GM12878 (cell line): Measurements from ENCODE around the gene PHGDH. TPM values are rescaled to one million over a fixed set of nuclear protein-coding genes. Genes with fewer than 3 reads are reported as not detected.
A peak's percentile ranks its signal among the peaks of the same experiment; 100 is the strongest.

Experiments
- ATAC-seq: fragments of 200-7000 bp; cut with Tn5 transposase; 3 replicates; pipeline ENCODE4 v1.9.1; 2020; ENCODE audit warnings: mild to moderate bottlenecking, moderate library complexity
- BruUV-seq: library from RNA; stranded (reverse); fragments of 400-500 nt; replicated peaks from 2 replicates; lab custom pipeline; 2021; lab: Mats Ljungman, UMichigan
- CTCF ChIA-PET: fragments of 300-600 bp; sonication (Branson Sonifier 250); formaldehyde crosslinking; extraction: SDS; loops from one replicate; lab custom pipeline; 2021; ENCODE audit warnings: inconsistent platforms; lab: Yijun Ruan, JAX
- POLR2A ChIA-PET: fragments of 350-600 bp; formaldehyde crosslinking; extraction: SDS; loops from one replicate; lab custom pipeline; 2021; ENCODE audit warnings: inconsistent platforms; lab: Charles Lee
- RAD21 ChIA-PET: fragments of 300-600 bp; sonication (Branson Sonifier 250); formaldehyde crosslinking; loops from one replicate; lab custom pipeline; 2023; ENCODE audit warnings: antibody characterized with exemption; ENCODE audit not compliant: unreplicated experiment; lab: Charles Lee
- SMC1A ChIA-PET: fragments of 300-600 bp; sonication (Branson Sonifier 250); formaldehyde crosslinking; loops from one replicate; lab custom pipeline; 2023; ENCODE audit not compliant: unreplicated experiment, uncharacterized antibody; lab: Charles Lee
- DNase-seq: peaks from one replicate; pipeline ENCODE4 v3.0.0-alpha.2; 2011; ENCODE audit warnings: low read depth, low spot score
- FAIRE-seq: peaks from 3 replicates; lab custom pipeline; 2011; peaks lifted over from hg19 to GRCh38; lab: Jason Lieb, UNC
- H2AFZ ChIP-seq: 2 replicates; pipeline ENCODE4 v1.6.0; 2011; ENCODE audit warnings: low read depth, low read length, control low read depth; ENCODE audit not compliant: control insufficient read depth
- H3K27ac ChIP-seq: 2 replicates; pipeline ENCODE4 v1.5.1; 2011; ENCODE audit warnings: control low read depth; ENCODE audit not compliant: control insufficient read depth, insufficient read depth
- H3K27me3 ChIP-seq, 2 experiments: replicated peaks in 1 of 2; 2 replicates each; pipeline versions ENCODE4 v1.6.0 to v1.6.1; 2011; ENCODE audit warnings: low read length in 1 of 2; ENCODE audit not compliant: control insufficient read depth in 2 of 2, insufficient read depth in 2 of 2
- H3K36me3 ChIP-seq, 2 experiments: 2 replicates each; pipeline ENCODE4 v1.5.1; 2011; ENCODE audit warnings: low read length in 1 of 2; ENCODE audit not compliant: control insufficient read depth in 2 of 2, insufficient read depth in 2 of 2
- H3K4me1 ChIP-seq: 2 replicates; pipeline ENCODE4 v1.6.1; 2011; ENCODE audit warnings: mild to moderate bottlenecking, low read length, moderate library complexity, mixed read lengths; ENCODE audit not compliant: control insufficient read depth, insufficient read depth
- H3K4me2 ChIP-seq: 2 replicates; pipeline ENCODE4 v1.6.0; 2011; ENCODE audit warnings: control low read depth; ENCODE audit not compliant: control insufficient read depth, insufficient read depth
- H3K4me3 ChIP-seq: fragments of 200-600 bp; sonication (generic); 2 replicates; pipeline ENCODE4 v1.5.1; 2016
- H3K79me2 ChIP-seq: 2 replicates; pipeline ENCODE4 v1.6.0; 2011; ENCODE audit warnings: low read length; ENCODE audit not compliant: control insufficient read depth, insufficient read depth
- H3K9ac ChIP-seq: 2 replicates; pipeline ENCODE4 v1.8.0; 2011; ENCODE audit warnings: low read length, control low read depth, mixed read lengths; ENCODE audit not compliant: control insufficient read depth, insufficient read depth
- H3K9me3 ChIP-seq: replicated peaks from 3 replicates; pipeline ENCODE4 v1.5.1; 2011; ENCODE audit warnings: mild to moderate bottlenecking, low read length; ENCODE audit not compliant: control insufficient read depth, insufficient read depth
- H4K20me1 ChIP-seq: 2 replicates; pipeline ENCODE4 v1.6.0; 2011; ENCODE audit not compliant: control insufficient read depth, insufficient read depth
- CBX5 ChIP-seq: sonication (generic); IDR thresholded peaks from 2 replicates; pipeline ENCODE4 v1.6.1; 2016; ENCODE audit warnings: low read depth, moderate library complexity, mild to moderate bottlenecking, inconsistent platforms
- EZH2 ChIP-seq: IDR thresholded peaks from 2 replicates; pipeline ENCODE4 v1.6.1; 2012; ENCODE audit warnings: low read depth, mild to moderate bottlenecking, control low read depth, inconsistent platforms, low read length, borderline replicate concordance; ENCODE audit not compliant: control insufficient read depth
- HDAC2 ChIP-seq: fragments of 200-600 bp; sonication (generic); IDR thresholded peaks from 2 replicates; pipeline ENCODE4 v1.6.1; 2017
- MYB ChIP-seq: fragments of 150-350 bp; IDR thresholded peaks from 2 replicates; pipeline ENCODE4 v1.6.1; 2014; ENCODE audit warnings: mild to moderate bottlenecking, low read depth, low read length, borderline replicate concordance
- RFX5 ChIP-seq: IDR thresholded peaks from 2 replicates; pipeline ENCODE4 v1.6.1; 2011; ENCODE audit warnings: low read depth, low read length, improper control_type of control experiment
- TCF3 ChIP-seq: IDR thresholded peaks from 2 replicates; pipeline ENCODE4 v1.6.1; 2012; ENCODE audit warnings: low read depth, mild to moderate bottlenecking, low read length, borderline replicate concordance; ENCODE audit not compliant: insufficient read depth
- ZBED1 ChIP-seq: IDR thresholded peaks from 2 replicates; pipeline ENCODE4 v1.6.1; 2016; ENCODE audit warnings: borderline replicate concordance
- WGBS: methylation state at CpG from one replicate; pipeline ENCODE4 v1.1.6; 2016; ENCODE audit warnings: low lambda C conversion rate; ENCODE audit not compliant: insufficient replicate concordance, insufficient coverage; ENCODE audit errors: missing lambda C conversion rate; 5-methylcytosine and 5-hydroxymethylcytosine counted together
- in situ Hi-C: fragments of 300-500 bp; cut with MboI; formaldehyde crosslinking; loops from 9 replicates; pipeline ENCODE4 v1.14.3; 2018; ENCODE audit warnings: mixed read lengths
- intact Hi-C: fragments of 100-400 bp; cut with micrococcal nuclease; formaldehyde crosslinking; loops from one replicate; pipeline ENCODE4 v1.14.2; 2022; ENCODE audit not compliant: unreplicated experiment
- polyA plus RNA-seq, 11 experiments: library from polyadenylated mRNA; depleted of rRNA in 4 of 11; unstranded in 6 of 11; stranded (reverse) in 5 of 11; fragments of >200 nt; fragmentation: Nextera tagmentation in 4 of 11; fragmentation: Illumina TruSeq in 1 of 11; extraction: Ambion mirVana in 4 of 11; extraction: Trizol in 1 of 11; gene quantifications; 1 replicate in 1 of 11; 2 replicates in 10 of 11; pipeline versions ENCODE4 v1.2.1 to v1.2.3, GENCODE V29; 2011 to 2016; ENCODE audit warnings: inconsistent platforms in 2 of 11, missing spikeins in 2 of 11, low read depth in 1 of 11
- total RNA-seq, 4 experiments: library from RNA; depleted of rRNA in 3 of 4; stranded (reverse); fragments of >200 nt in 3 of 4; fragmentation: Illumina TruSeq in 1 of 4; extraction: Trizol in 1 of 4; gene quantifications; 2 replicates each; pipeline versions ENCODE4 v1.2.1 to v1.2.3, GENCODE V29; 2013 to 2021
- TF ChIP-seq, protein P1 (sequence below): IDR thresholded peaks from 2 replicates; pipeline ENCODE4 v1.6.1; 2012; ENCODE audit warnings: low read depth, low read length, improper control_type of control experiment
- TF ChIP-seq, protein P2 (sequence below): fragments of 150-350 bp; IDR thresholded peaks from 2 replicates; pipeline ENCODE4 v1.6.1; 2016; ENCODE audit warnings: low read depth, low read length
- TF ChIP-seq, protein P3 (sequence below), 3 experiments: IDR thresholded peaks in 2 of 3; conservative IDR thresholded peaks in 1 of 3; 2 replicates each; pipeline ENCODE4 v1.5.1; 2011; ENCODE audit warnings: low read depth in 3 of 3, low read length in 3 of 3, mild to moderate bottlenecking in 3 of 3, control low read depth in 2 of 3, moderate library complexity in 2 of 3, inconsistent platforms in 1 of 3, mixed read lengths in 1 of 3; ENCODE audit not compliant: control insufficient read depth in 2 of 3, insufficient read depth in 1 of 3; ENCODE audit errors: extremely low read depth in 1 of 3

PHGDH gene
- total and polyA plus RNA-seq, 10 of the 15 experiments (the other 5 are each of a cell fraction or from before 2014, with no cell fraction given), result 3.9 to 47.8 (median 25.9) TPM

DNA sequence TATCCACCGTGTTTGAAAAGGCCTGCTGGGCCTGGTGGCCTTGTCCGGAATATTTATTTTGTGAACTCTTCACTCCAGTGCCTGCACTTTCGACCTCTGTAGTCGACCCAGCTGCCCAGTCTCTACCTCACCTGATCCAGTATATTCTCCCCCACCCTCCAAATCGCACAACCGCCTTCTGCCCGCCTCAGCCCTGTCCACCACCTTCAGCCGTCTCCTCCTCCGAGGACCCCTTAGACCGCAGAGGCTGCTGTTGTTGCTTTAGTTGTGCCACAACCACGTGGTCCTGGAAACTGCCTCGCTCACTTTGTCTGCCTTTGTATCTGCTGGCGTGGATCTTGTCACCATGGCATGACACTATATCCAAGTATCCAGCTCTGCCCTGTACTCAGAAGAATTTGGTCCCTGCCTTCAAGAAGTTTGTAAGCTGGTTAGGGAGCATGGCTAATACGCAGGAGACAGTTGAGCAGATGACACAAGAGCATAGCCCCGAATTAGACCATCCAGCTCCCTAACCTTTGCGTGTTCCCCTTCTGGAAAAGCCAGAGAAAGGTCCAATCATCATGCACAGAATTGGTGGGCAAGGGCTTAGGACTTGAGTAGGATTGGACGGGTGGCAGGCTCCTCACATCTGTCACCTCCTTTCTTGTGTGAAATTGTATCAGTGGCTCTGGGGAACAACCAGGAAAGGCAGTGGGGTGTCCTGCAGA is 1.5 kb downstream of the PHGDH start:
- Histone ChIP-seq H2AFZ (no peak overlapping the region; the same call in 1 of the 2 replicates), H3K27ac (no peak overlapping the region), H3K36me3 (no peaks in the 10 kb centered on the region), H3K9me3 (peaks cover 3% of the 10 kb centered on the region; the same call in 1 of the 3 replicates), H3K4me1 (no peaks in the 10 kb centered on the region), H3K4me3 (peak overlapping the region; percentile 63; the same call in 1 of the 2 replicates), H4K20me1 (no peaks in the 10 kb centered on the region), H3K27me3 (peaks cover 0 to 2% of the 10 kb centered on the region in 2 experiments; a peak in 3 of 4 replicates), H3K9ac (peak overlapping the region; percentile 42; the same call in 1 of the 2 replicates), H3K4me2 (peak overlapping the region; percentile 67), H3K79me2 (no peaks in the 10 kb centered on the region; the same call in none of the 2 replicates)
- POLR2A ChIA-PET, result no interaction called here
- intact Hi-C loops, result no loop called here
- 59% methylated on average over 17 of the region's 17 CpGs for WGBS
- TF ChIP-seq ZBED1 (no peak), HDAC2 (no peak), RFX5 (no peak), MYB (no peak), CBX5 (no peak), EZH2 (no peak), TCF3 (no peak)
- TF ChIP-seq, protein P1, sequence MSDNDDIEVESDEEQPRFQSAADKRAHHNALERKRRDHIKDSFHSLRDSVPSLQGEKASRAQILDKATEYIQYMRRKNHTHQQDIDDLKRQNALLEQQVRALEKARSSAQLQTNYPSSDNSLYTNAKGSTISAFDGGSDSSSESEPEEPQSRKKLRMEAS, result no peak
- TF ChIP-seq, protein P2, sequence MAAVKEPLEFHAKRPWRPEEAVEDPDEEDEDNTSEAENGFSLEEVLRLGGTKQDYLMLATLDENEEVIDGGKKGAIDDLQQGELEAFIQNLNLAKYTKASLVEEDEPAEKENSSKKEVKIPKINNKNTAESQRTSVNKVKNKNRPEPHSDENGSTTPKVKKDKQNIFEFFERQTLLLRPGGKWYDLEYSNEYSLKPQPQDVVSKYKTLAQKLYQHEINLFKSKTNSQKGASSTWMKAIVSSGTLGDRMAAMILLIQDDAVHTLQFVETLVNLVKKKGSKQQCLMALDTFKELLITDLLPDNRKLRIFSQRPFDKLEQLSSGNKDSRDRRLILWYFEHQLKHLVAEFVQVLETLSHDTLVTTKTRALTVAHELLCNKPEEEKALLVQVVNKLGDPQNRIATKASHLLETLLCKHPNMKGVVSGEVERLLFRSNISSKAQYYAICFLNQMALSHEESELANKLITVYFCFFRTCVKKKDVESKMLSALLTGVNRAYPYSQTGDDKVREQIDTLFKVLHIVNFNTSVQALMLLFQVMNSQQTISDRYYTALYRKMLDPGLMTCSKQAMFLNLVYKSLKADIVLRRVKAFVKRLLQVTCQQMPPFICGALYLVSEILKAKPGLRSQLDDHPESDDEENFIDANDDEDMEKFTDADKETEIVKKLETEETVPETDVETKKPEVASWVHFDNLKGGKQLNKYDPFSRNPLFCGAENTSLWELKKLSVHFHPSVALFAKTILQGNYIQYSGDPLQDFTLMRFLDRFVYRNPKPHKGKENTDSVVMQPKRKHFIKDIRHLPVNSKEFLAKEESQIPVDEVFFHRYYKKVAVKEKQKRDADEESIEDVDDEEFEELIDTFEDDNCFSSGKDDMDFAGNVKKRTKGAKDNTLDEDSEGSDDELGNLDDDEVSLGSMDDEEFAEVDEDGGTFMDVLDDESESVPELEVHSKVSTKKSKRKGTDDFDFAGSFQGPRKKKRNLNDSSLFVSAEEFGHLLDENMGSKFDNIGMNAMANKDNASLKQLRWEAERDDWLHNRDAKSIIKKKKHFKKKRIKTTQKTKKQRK, result no peak
- TF ChIP-seq, protein P3, sequence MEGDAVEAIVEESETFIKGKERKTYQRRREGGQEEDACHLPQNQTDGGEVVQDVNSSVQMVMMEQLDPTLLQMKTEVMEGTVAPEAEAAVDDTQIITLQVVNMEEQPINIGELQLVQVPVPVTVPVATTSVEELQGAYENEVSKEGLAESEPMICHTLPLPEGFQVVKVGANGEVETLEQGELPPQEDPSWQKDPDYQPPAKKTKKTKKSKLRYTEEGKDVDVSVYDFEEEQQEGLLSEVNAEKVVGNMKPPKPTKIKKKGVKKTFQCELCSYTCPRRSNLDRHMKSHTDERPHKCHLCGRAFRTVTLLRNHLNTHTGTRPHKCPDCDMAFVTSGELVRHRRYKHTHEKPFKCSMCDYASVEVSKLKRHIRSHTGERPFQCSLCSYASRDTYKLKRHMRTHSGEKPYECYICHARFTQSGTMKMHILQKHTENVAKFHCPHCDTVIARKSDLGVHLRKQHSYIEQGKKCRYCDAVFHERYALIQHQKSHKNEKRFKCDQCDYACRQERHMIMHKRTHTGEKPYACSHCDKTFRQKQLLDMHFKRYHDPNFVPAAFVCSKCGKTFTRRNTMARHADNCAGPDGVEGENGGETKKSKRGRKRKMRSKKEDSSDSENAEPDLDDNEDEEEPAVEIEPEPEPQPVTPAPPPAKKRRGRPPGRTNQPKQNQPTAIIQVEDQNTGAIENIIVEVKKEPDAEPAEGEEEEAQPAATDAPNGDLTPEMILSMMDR (IDR thresholded peaks at IDR 0.05 in 2 of 3, conservative IDR thresholded peaks at IDR 0.05 in 1 of 3; ENCODE audit: control insufficient read depth in 2 of 3, extremely low read depth in 1 of 3, insufficient read depth in 1 of 3, low read depth in 3 of 3, low read length in 3 of 3), result no peak
- peak; percentile 15 for ATAC-seq
- CTCF ChIA-PET, result no interaction called here
- no peak for FAIRE-seq
- SMC1A ChIA-PET, result no interaction called here
- BruUV-seq, result TSS peak; percentile 65
- RAD21 ChIA-PET, result no interaction called here
- in situ Hi-C loops, result no loop called here
- no peak for DNase-seq
